Activated CD4-positive, alpha-beta T cell treated with anti-CD3 and anti-CD28 coated beads, Interleukin-2, amount 10 ng/mL, durations not matched to agents 7 days and 5 days (primary cell): ENCODE data around the gene STYXL2. TPM values are rescaled to one million over a fixed set of nuclear protein-coding genes. Genes with fewer than 3 reads are reported as not detected.

Source experiments
- CTCF ChIA-PET: fragments of 350-600 bp; sonication (Branson Sonifier 250); formaldehyde crosslinking; loops from one replicate; lab custom pipeline; 2021; ENCODE audit warnings: antibody characterized with exemption; lab: Charles Lee
- POLR2A ChIA-PET: fragments of 350-600 bp; sonication (Branson Sonifier 250); formaldehyde crosslinking; loops from one replicate; lab custom pipeline; 2021; ENCODE audit warnings: antibody characterized with exemption; lab: Charles Lee
- DNase-seq: peaks from one replicate; pipeline ENCODE4 v3.0.0-alpha.2; 2020
- H3K27ac Mint-ChIP-seq: one replicate; pipeline ENCODE4 v1.8.0; 2021; ENCODE audit warnings: mild to moderate bottlenecking, moderate library complexity, mixed read lengths
- H3K27me3 Mint-ChIP-seq: one replicate; pipeline ENCODE4 v1.8.0; 2021; ENCODE audit warnings: mixed read lengths
- H3K36me3 Mint-ChIP-seq: one replicate; pipeline ENCODE4 v1.8.0; 2021; ENCODE audit warnings: low read depth, mixed read lengths
- H3K4me1 Mint-ChIP-seq: one replicate; pipeline ENCODE4 v1.8.0; 2021; ENCODE audit warnings: mixed read lengths
- H3K4me3 Mint-ChIP-seq: one replicate; pipeline ENCODE4 v1.8.0; 2021; ENCODE audit warnings: mild to moderate bottlenecking, moderate library complexity, mixed read lengths
- H3K9me3 Mint-ChIP-seq: one replicate; pipeline ENCODE4 v1.8.0; 2021; ENCODE audit warnings: mixed read lengths
- total RNA-seq, 2 experiments: library from RNA; stranded (reverse); gene quantifications; one replicate each; pipeline ENCODE4 v1.2.3, GENCODE V29; 2021

The STYXL2 gene
- total RNA-seq, 2 experiments from 2014 or later, result not detected

DNA sequence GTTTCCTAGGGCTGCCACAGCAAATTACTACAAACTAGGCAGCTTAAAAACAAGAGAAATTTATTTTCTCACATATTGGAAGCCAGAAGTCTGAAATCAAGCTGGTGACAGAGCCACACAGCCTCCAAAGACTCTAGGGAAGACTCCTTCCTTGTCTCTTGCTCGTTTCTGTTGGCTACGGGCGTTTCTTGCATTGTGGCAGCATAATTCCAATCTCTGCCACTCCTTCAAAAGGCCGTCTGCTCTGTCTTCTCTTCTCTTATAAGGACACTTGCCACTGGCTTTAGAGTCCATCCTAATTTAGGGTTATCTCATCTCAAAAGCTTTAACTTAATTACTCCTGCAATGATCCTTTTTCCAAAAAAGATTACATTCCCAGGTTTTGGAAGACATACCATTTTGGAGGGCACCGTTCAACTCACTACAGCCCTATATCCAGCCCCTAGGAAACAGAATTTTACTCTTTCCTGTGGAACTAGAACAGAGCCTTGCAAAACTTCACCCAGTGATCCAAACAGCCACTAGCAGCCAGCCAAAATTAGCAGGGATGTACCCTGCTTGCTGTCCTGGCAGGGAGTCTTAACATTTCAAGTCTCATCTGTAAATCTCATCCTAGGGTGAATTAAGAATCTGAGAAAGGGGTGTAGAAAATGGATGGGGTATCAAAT is 9.2 kb downstream of the STYXL2 start:
- Mint-ChIP-seq H3K9me3 (no peaks in the 10 kb centered on the region), H3K27ac (peak overlapping the region; percentile 26), H3K27me3 (peaks cover 3% of the 10 kb centered on the region), H3K4me3 (no peak overlapping the region), H3K4me1 (peaks cover 23% of the 10 kb centered on the region), H3K36me3 (no peaks in the 10 kb centered on the region)
- CTCF ChIA-PET, result interaction anchor here (0.5 kb wide), 1 partner anchor 403 kb away, joined by 3 read pairs; no protein-coding TSS in a partner anchor
- DNase-seq, result no peak
- POLR2A ChIA-PET, result no interaction called here

DNA sequence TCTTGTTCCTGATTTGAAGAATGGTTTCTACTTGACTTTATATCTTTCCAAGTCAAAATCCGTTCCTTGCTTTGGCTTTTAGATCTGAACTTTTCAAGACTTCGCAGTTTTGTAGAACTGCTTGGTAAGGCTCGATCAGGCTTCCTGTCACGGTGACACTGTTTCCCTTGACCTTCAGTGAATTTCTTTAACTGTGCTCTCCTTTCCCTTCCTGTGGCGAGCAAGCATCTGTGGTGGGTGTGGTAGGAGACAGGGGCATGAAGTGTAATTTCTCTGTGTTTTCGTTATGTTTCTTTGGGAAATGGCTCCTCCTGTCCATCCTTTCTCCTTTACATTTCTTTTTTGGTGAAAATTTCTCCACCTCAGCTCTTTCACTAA is 10.4 kb downstream of the STYXL2 start:
- Mint-ChIP-seq H3K27ac (no peak overlapping the region), H3K4me3 (peak overlapping the region; percentile 17), H3K27me3 (peaks cover 3% of the 10 kb centered on the region), H3K9me3 (no peaks in the 10 kb centered on the region), H3K36me3 (no peaks in the 10 kb centered on the region), H3K4me1 (peaks cover 32% of the 10 kb centered on the region)
- no peak for DNase-seq
- ChIA-PET POLR2A (no interaction called here), CTCF (interaction anchor here (0.6 to 1.1 kb wide), 3 partner anchors 116 to 225 kb away, joined by 3 to 4 read pairs (median 3); partner anchors contain the start of gene POU2F1)

DNA sequence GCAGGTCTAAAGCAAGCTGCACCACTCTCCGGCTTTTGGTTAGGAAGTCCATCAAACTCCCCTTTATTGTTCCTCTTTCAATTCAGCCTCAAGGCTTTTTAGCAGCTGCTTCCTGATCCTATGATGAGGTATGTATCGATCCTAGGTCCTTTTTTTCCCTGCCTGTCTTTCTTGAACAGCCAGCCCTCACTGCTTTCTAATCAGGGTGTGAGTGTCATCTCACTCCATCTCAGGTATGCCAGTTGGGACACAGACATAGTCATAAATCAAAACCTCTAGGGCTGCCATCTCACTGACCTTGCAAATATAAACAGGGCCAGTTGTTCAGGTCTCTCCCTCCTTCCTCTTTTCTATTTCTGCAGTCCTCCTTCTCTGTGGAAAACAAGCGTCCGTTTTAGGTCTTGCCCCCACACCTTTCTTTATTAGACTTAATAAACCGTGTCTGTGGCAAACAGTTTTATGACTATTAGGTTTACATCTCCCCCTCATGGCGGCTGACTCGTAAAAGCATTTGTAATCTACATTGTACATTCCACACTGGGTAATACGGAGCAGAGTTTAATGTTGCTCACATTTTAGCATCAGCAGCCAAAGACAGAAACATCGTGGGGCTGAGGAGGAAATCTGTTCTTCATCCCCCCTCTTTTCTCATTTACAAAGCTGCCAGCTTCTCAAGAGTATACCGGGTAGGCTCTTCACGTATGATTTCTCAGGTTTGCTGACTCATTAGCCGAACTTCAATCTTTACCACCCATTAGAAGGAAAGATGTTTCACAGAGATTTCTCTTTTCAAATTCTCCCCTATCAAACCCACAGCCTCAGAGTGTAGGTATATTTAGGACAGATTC is 11.6 kb downstream of the STYXL2 start:
- Mint-ChIP-seq H3K27me3 (no peaks in the 10 kb centered on the region), H3K27ac (no peak overlapping the region), H3K9me3 (peaks cover 8% of the 10 kb centered on the region), H3K4me1 (peaks cover 44% of the 10 kb centered on the region), H3K36me3 (peaks cover 5% of the 10 kb centered on the region), H3K4me3 (no peak overlapping the region)
- DNase-seq, result no peak
- CTCF ChIA-PET, result interaction anchor here (0.9 kb wide), 1 partner anchor 94 kb away, joined by 3 read pairs; no protein-coding TSS in a partner anchor
- POLR2A ChIA-PET, result no interaction called here

DNA sequence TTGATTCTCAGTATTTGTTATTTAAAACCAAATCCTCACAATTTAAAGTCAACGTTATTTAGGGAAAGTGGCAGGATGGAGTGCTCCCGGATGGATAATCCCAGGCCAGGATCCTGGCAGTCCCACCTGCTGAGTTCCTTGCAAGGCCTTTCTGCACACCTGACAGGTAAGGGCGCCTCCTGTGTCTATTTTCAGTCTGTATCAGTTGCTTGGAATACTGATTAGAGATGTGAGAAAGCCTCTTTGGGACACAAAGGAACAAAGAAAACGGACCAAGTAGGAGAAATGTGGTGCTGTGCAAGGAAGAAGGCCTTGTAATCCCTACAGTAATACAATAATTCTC is 12.2 kb downstream of the STYXL2 start:
- CTCF ChIA-PET, result no interaction called here
- H3K9me3 Mint-ChIP-seq, result peaks cover 11% of the 10 kb centered on the region
- no peak for DNase-seq
- no peaks in the 10 kb centered on the region for H3K27me3 Mint-ChIP-seq
- H3K36me3 Mint-ChIP-seq, result peaks cover 5% of the 10 kb centered on the region
- H3K4me3 Mint-ChIP-seq, result no peak overlapping the region
- peaks cover 50% of the 10 kb centered on the region for H3K4me1 Mint-ChIP-seq
- POLR2A ChIA-PET, result no interaction called here
- no peak overlapping the region for H3K27ac Mint-ChIP-seq

DNA sequence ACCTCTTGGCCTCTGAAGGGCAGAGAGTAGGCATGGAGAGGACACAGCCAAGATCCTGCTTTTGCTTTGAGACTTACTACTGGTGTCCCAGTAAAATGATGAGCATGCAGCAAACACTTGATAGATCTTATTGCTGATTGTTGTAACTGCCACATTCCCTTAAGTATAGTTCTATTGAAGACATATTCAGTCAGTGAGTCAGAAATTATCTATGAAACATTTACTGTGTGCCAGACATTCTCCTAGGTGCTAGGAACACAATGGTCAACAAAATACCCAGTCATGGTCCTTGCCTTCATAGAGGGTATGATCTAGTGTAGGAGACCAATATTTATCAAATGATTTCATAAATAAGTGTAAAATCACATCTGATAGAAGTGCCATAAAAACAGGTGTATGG is 13.6 kb downstream of the STYXL2 start:
- no peak for DNase-seq
- H3K4me1 Mint-ChIP-seq, result peaks cover 55% of the 10 kb centered on the region
- H3K4me3 Mint-ChIP-seq, result no peak overlapping the region
- ChIA-PET CTCF (interaction anchor here (1.0 to 1.1 kb wide), 2 partner anchors 10 to 17 kb away, joined by 3 read pairs; no protein-coding TSS in a partner anchor), POLR2A (no interaction called here)
- no peaks in the 10 kb centered on the region for H3K27me3 Mint-ChIP-seq
- peaks cover 11% of the 10 kb centered on the region for H3K9me3 Mint-ChIP-seq
- no peak overlapping the region for H3K27ac Mint-ChIP-seq
- peaks cover 5% of the 10 kb centered on the region for H3K36me3 Mint-ChIP-seq

DNA sequence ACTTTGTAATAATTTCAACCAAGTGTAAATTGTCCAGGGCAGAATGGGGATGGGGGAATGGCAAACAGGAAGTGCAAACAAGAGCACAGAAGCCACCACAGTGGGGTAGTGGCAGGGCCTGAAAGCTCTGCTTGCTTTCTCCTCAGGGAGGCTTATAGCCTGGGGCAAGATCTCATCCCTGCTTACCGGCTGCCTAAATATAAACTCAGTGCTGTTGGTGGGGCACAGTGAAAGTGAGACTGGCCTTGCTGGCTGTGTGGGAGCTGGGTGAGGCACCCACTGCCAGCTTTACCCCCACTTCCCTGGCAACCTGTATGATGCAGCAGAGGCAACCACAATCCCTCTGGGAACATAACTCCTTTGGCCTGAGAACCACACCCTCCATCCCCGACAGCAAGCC is 15.2 kb downstream of the STYXL2 start:
- H3K27ac Mint-ChIP-seq, result peak overlapping the region; percentile 63
- H3K27me3 Mint-ChIP-seq, result no peaks in the 10 kb centered on the region
- H3K4me1 Mint-ChIP-seq, result peaks cover 48% of the 10 kb centered on the region
- H3K4me3 Mint-ChIP-seq, result no peak overlapping the region
- POLR2A ChIA-PET, result no interaction called here
- DNase-seq, result peak; percentile 13
- CTCF ChIA-PET, result interaction anchor here (0.7 to 0.9 kb wide), 3 partner anchors 9 to 48 kb away, joined by 3 to 4 read pairs (median 3); no protein-coding TSS in a partner anchor
- H3K36me3 Mint-ChIP-seq, result peaks cover 5% of the 10 kb centered on the region
- H3K9me3 Mint-ChIP-seq, result peaks cover 11% of the 10 kb centered on the region

DNA sequence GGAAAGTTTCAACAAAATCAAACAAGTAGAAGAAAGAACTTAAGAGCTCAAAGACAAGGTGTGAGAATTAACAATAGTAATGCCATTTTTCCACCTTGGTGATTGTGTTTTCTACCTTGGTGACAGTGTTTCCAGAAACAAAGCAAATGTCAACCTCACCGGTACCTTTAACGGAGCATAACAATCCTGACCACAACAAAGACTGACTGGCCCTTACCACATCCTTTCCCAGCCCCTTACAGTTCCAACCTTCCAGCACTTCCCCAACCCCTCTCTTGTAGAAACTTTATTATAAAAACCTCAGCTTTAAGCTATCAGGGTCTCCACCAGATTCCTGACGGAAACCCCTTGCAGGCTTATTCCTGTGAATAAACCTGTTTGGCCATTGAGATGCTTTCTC is 16.7 kb downstream of the STYXL2 start:
- Mint-ChIP-seq H3K27me3 (peaks cover 4% of the 10 kb centered on the region), H3K4me1 (peaks cover 33% of the 10 kb centered on the region), H3K4me3 (no peak overlapping the region), H3K9me3 (peaks cover 11% of the 10 kb centered on the region), H3K36me3 (peaks cover 5% of the 10 kb centered on the region), H3K27ac (peak overlapping the region; percentile 51)
- DNase-seq, result peak; percentile 56
- POLR2A ChIA-PET, result no interaction called here
- CTCF ChIA-PET, result interaction anchor here (1.1 to 1.6 kb wide), 2 partner anchors 24 to 51 kb away, joined by 3 to 4 read pairs; no protein-coding TSS in a partner anchor

DNA sequence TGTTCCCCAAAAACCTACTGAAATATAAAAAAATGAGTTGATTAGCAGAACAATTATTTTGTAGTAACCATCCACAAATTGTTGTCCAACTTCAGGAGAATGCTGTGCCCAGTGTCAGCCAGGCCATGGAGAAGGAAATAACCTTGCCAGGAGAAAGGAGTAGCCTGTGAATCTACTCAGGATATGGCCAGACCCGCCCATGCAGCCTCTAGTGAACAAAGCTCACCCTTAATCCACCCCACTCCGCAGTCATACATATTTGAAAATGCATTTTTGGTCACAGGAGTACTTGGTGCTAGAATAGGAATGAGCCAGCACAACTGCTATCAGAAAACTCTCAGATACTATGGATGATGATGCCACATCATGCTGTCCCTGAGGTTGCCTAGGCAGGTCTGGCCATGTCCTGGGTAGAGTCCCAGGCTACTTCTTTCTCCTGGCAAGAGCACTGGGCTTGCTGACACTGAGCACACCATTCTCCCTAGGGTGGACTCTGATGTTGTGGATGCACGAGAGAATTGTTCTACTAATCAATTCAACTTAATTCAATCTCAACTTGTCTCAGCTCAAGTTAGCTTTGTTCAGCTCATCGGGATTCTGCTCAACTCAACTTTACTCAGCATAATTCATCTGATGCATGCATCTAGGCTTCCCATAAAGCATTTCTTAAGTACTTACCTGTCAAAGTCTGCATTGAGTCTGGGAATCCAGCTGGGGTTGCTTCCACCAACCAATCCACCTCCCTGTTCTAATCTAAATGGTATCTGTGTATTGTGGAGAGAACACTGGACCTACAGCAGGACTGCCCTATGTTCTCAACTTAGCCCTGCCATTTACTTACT is 18.2 kb downstream of the STYXL2 start:
- H3K4me3 Mint-ChIP-seq, result no peak overlapping the region
- ChIA-PET POLR2A (no interaction called here), CTCF (interaction anchor here (1.4 kb wide), 1 partner anchor 27 kb away, joined by 3 read pairs; no protein-coding TSS in a partner anchor)
- peaks cover 32% of the 10 kb centered on the region for H3K4me1 Mint-ChIP-seq
- no peak overlapping the region for H3K27ac Mint-ChIP-seq
- H3K36me3 Mint-ChIP-seq, result peaks cover 5% of the 10 kb centered on the region
- peaks cover 11% of the 10 kb centered on the region for H3K9me3 Mint-ChIP-seq
- peaks cover 4% of the 10 kb centered on the region for H3K27me3 Mint-ChIP-seq
- no peak for DNase-seq

DNA sequence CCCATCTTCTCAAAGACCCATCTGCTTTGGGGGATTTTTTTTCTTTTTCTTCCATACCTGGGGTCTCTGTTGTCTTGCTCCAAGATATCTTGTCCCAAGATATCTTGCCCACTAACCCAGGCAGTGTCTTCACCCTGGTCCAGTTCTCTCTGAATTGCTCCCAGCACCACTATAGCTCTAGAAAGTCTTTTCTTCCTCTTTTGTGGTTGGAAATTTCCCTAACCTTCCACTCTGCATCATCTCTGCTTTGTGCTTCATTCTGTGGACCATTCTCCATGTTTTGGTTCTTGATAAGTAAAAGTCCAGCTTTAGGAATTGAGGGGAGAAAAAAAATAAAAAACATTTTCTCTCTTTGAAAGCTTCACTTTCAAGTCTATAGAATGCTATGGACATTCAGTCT is 20.9 kb downstream of the STYXL2 start:
- Mint-ChIP-seq H3K36me3 (peaks cover 5% of the 10 kb centered on the region), H3K9me3 (peaks cover 9% of the 10 kb centered on the region), H3K4me3 (no peak overlapping the region), H3K4me1 (peaks cover 19% of the 10 kb centered on the region), H3K27ac (no peak overlapping the region), H3K27me3 (peaks cover 4% of the 10 kb centered on the region)
- ChIA-PET CTCF (interaction anchor here (0.7 to 1.3 kb wide), 2 partner anchors 25 to 294 kb away, joined by 3 read pairs; partner anchors contain the start of gene GPA33), POLR2A (no interaction called here)
- no peak for DNase-seq

DNA sequence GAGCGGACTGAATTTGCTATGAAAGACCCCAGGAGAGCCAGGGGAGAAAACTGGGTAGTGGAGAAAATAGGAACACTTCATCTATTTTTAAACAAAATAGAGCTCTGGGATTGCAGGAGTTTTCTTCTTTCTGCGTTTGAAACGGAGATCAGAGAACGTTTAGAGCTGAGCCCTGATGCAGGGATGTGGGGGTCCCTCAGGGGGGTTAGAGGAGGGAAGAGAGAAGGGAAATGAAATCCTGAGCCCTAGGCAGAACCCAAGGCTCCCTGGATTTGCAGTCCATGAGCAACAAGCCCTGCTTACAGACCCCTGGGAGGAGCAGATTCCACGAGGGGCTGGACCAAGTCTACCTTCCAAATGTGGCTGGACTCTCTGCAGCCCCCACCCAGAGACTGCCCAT is 21.8 kb downstream of the STYXL2 start:
- Mint-ChIP-seq H3K27ac (no peak overlapping the region), H3K36me3 (no peaks in the 10 kb centered on the region), H3K4me1 (peaks cover 9% of the 10 kb centered on the region), H3K27me3 (peaks cover 4% of the 10 kb centered on the region), H3K9me3 (peaks cover 1% of the 10 kb centered on the region), H3K4me3 (no peak overlapping the region)
- ChIA-PET CTCF (interaction anchor here (1.3 kb wide), 1 partner anchor 26 kb away, joined by 3 read pairs; the partner anchor contains the start of gene GPA33), POLR2A (no interaction called here)
- no peak for DNase-seq

DNA sequence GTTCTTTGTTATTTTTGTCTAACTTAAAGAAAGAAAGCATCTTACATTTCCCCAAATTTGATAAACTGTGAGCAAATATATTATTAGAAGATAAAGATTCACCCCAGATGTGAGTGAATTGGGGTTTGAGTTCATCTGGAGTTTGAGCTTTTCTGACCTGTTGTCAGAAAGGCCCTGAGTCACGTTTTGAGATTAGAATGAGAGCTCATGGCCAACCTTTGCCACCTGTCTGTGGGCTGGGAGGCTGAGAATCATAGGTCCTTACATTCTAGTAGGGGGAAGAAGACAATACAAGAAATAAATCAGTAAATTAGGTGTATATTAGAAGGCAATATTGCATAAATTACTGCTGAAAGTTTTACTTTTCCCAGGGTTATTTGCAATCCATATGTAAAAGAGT is 22.3 kb downstream of the STYXL2 start:
- Mint-ChIP-seq H3K4me3 (no peak overlapping the region), H3K27me3 (peaks cover 4% of the 10 kb centered on the region), H3K36me3 (no peaks in the 10 kb centered on the region), H3K4me1 (peaks cover 5% of the 10 kb centered on the region), H3K9me3 (no peaks in the 10 kb centered on the region), H3K27ac (no peak overlapping the region)
- ChIA-PET CTCF (interaction anchor here (1.3 kb wide), 1 partner anchor 26 kb away, joined by 3 read pairs; the partner anchor contains the start of gene GPA33), POLR2A (no interaction called here)
- no peak for DNase-seq

DNA sequence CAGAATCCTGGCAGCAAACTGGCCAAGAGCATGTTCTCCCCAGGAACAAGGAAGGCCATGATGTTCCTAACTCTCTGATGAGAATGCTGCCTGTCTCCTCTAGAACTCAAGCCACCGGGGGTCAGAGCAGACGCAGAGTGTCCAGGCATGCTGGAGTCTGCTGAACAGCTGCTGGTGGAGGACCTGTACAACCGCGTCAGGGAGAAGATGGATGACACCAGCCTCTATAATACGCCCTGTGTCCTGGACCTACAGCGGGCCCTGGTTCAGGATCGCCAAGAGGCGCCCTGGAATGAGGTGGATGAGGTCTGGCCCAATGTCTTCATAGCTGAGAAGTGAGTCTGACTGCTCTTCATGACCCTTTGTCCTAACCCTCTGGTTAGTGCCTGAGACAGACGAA is 23.4 kb downstream of the STYXL2 start:
- H3K36me3 Mint-ChIP-seq, result no peaks in the 10 kb centered on the region
- peaks cover 9% of the 10 kb centered on the region for H3K4me1 Mint-ChIP-seq
- H3K4me3 Mint-ChIP-seq, result no peak overlapping the region
- H3K27ac Mint-ChIP-seq, result no peak overlapping the region
- ChIA-PET CTCF (no interaction called here), POLR2A (no interaction called here)
- H3K9me3 Mint-ChIP-seq, result no peaks in the 10 kb centered on the region
- H3K27me3 Mint-ChIP-seq, result peaks cover 4% of the 10 kb centered on the region
- no peak for DNase-seq
